COLO668 (cell line): ENCODE results near the gene SEMA3E.
A peak's percentile ranks its signal among the peaks of the same experiment; 100 is the strongest.
"Not testable (repeated sequence)": the region's sequence is repeated elsewhere in the genome, so short reads cannot be mapped to it uniquely, and the experiment has no call there.

ENCODE experiments used
- DNase-seq: peaks from one replicate; lab custom pipeline; 2025; ENCODE audit not compliant: unreplicated experiment; lab: John Stamatoyannopoulos, UW

SEMA3E gene

DNA sequence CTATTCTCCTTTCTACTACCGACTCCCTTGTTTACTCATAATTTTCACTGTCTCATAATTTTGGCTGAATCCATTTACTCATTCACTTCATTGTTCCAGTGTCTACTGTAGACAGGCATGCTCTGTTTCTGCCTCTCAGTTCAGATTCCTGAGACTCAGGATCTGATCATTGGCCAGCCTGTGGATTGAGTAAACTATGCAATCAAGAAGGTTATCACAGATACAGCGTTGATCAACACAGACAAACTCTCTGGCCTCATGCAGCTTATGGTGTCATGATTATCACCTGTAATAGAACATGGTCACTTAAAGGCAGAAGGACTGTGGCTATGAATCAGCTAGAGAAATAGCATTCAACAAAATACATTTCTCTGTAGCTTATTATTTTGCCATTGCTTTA lies 86.0 kb downstream of the SEMA3E start:
- DNase-seq, result no peak

GRCh38 chr7:83562289-83562688 lies 86.7 kb downstream of the SEMA3E start:
- no peak for DNase-seq

DNA sequence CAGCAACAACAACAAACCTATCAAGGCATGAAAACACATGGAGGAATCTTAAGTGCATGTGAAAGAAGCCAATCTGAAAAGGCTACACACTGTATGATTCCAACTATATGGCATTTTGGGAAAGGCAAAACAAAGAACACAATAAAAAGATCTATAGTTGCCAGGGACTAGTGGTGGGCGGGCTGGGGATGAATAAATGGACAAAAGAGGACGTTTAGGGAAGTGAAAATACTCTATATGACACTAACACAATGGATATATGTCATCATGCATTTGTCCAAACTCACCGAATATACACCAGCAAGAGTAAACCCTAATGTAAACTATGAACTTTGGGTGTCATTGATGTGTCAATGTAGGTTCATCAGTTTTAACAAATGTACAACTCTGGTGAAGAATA lies 89.1 kb downstream of the SEMA3E start:
- DNase-seq, result no peak

- DNase-seq, result not testable (repeated sequence)
Measured at GRCh38 chr7:83552556-83552955, 96.4 kb downstream of the SEMA3E start.

DNA sequence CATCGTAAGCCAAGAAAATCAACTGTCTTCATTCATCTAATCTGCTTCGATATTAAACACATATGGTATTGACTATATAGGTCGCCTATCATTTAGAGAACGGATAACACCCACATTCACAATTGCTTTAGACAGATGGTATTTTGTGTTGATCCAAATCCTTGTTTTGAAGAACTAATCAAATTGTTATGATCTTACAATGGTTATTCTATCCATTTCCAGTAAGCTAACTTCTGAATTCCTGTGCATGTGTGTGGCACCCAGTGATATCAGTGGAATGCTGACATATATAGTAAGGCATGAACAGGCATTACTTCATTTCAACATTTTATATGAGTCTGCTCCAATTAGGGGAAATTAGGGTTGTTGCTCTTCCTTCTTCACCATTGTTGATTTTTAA lies 98.8 kb downstream of the SEMA3E start:
- DNase-seq, result no peak

DNA sequence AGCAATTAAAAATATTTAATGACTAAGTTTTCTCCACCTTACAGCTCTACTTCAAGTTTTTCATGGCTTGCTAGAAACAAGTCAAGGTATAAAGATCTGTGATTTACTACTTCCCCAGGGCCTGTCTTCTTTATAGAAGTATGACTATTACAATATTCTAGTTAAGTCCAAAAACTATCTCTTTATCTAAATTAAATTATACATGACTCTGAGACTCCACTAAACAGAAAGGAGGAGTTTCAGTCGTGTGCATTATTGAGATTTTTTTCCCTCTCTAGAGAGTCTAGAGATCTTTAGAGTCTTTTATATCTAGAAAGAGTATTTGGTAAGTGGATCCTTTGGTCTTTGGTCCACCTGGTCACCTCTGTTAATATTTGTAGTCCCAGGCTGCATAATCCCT lies 100.7 kb downstream of the SEMA3E start:
- no peak for DNase-seq

DNA sequence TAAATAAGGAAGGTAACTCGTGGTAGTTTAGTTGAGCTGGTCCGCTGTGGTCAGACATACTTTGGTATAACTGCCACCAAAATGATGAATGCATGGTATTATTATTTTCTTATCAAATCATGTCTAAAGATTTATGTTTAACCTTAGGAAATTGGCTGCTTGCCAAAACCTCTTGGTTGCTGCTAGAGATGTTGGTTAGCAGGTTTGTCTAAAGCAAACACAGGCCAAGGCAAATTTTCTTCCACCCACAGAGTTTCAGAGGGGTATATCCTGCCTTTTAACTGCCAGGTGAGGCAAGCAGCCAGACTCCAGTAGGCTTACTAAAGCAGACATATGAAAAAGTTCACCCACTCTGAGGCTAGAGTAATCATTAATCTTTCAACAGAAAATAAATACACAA lies 101.4 kb downstream of the SEMA3E start:
- peak; percentile 71 for DNase-seq

- DNase-seq, result no peak
Measured at GRCh38 chr7:83546586-83546985, 102.4 kb downstream of the SEMA3E start.

- peak; percentile 6 for DNase-seq
Measured at GRCh38 chr7:83541187-83541960, 107.6 kb downstream of the SEMA3E start.

GRCh38 chr7:83534488-83534887 lies 114.5 kb downstream of the SEMA3E start:
- DNase-seq, result no peak

DNA sequence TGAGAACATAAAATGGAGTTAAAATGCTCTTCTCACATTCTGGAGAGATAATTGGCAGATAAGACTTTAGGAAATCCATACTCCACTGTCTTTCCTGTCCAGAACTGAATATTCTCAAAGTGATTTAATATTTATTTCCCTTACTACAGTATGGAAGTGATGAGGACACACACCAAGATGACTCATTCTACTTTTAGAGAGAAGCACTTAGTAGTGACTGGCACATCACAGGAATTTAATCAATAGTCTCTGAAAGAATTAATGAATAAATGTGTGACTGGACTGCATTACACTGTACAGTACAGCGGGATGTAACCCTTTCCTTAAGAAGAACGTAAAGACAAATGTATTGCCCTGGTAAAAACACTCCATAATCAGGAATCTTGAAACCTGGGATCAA lies 116.7 kb downstream of the SEMA3E start:
- DNase-seq, result no peak

- no peak for DNase-seq
Measured at GRCh38 chr7:83531766-83532165, 117.2 kb downstream of the SEMA3E start.

DNA sequence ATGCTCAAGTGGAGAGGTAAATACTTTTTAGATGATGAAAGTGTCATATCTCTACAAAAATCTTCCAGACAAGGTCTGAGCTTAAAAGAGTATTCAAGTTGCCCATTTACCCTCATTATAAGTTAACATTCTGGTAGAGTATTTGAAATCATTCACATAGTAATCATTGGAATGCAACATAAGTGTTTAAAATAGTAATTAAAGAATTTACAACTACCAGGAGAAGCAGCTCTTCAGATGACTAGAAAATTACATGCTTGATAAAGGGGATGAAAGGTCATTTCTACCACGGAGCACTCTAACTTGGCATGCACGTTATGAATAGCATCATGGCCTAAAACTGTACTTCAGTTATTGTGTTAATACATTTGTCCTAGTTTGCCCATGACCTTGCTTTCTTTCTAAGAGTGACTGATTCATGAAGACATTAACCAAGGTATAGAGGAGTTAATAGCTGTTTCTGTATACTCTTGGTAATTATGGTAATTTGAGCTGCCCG lies 120.0 kb downstream of the SEMA3E start:
- no peak for DNase-seq

DNA sequence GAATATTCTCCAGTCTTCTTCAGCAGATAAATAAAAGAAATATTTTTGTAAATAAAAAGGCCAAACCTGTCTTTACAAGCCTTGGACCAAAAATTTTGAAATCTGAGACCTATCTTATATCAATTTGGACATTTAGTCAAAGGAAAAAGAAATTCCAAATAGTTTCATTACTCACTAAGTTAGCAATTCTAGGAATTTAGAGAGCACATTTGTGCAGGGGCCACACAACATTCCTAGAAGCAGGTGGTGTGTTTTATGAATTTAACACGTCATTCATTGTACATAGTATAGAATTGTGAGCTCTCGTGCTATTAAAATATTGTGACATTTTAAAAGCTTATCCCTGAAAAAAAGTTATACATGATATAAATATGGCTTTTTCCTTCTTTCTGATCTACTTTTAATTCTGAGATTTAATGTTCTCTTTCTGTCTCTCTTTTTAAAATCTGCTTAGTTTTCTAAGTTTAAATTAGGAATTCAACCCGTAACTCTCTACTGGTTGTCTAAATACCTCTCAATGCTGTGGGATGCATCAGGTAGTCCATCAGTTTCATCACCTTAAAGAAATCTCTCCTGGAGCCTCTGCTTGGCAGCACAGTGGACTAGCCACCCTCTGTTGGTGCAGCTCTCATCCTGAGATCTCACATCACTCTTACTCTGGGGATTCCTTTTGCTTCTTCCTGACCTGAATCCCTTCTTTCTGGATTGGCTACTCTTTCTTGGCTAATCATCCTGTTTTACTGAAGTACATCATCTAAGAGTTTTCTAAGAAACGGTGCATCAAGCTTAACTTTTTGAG lies 124.5 kb downstream of the SEMA3E start:
- no peak for DNase-seq

GRCh38 chr7:83520726-83521125 lies 128.2 kb downstream of the SEMA3E start:
- DNase-seq, result peak; percentile 22

GRCh38 chr7:83519240-83519639 lies 129.7 kb downstream of the SEMA3E start:
- DNase-seq, result no peak

GRCh38 chr7:83517035-83517700 lies 131.8 kb downstream of the SEMA3E start:
- peak; percentile 10 for DNase-seq

GRCh38 chr7:83514977-83515376 lies 134.0 kb downstream of the SEMA3E start:
- no peak for DNase-seq

DNA sequence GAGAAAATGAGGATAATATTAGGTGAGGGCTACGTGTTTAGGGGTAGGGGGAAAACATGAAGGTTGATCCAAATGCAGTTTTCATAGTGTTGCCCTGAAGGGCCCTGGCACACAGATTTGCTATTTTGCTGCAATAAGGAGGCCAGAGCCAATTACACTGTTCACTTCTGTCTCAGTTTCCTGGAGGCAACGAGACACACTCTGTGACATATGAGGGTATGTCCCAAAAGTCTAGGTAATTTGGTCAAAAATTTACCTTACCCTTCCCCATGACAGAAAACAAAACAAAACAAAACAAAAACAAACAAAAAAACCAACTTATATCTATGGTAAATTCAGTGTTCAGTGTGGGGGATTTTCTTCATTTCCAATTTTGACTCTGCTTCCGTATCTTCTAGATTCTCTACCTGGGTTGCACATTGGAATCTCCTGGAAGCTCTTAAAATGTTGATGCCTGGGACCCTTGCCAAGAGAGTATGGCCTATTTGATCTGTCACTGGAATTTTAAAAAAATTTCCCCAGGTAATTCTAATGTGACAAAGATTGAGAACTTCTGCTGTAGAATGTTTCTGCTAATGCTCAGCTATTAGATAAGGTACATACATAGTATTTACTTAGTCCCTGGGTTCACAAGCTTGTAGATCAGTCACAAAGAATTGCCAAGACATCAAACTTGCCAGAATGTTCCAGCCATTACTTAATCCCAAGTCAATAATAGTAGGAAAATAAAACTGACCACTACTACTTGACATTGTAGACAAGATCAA lies 139.5 kb downstream of the SEMA3E start:
- DNase-seq, result no peak

- no peak for DNase-seq
Measured at GRCh38 chr7:83504330-83504729, 144.6 kb downstream of the SEMA3E start.

GRCh38 chr7:83502636-83503035 lies 146.3 kb downstream of the SEMA3E start:
- no peak for DNase-seq
